ENCODE measurements around the gene NRG4. TPM values are rescaled to one million over a fixed set of nuclear protein-coding genes. Genes with fewer than 3 reads are reported as not detected.

The NRG4 gene
- total RNA-seq, 1 experiment from 2014 or later: 1.0 TPM

GRCh38 chr15:75929799-75930565 lies 82.2 kb downstream of the NRG4 start (continued):
- TF ChIP-seq, protein P1, sequence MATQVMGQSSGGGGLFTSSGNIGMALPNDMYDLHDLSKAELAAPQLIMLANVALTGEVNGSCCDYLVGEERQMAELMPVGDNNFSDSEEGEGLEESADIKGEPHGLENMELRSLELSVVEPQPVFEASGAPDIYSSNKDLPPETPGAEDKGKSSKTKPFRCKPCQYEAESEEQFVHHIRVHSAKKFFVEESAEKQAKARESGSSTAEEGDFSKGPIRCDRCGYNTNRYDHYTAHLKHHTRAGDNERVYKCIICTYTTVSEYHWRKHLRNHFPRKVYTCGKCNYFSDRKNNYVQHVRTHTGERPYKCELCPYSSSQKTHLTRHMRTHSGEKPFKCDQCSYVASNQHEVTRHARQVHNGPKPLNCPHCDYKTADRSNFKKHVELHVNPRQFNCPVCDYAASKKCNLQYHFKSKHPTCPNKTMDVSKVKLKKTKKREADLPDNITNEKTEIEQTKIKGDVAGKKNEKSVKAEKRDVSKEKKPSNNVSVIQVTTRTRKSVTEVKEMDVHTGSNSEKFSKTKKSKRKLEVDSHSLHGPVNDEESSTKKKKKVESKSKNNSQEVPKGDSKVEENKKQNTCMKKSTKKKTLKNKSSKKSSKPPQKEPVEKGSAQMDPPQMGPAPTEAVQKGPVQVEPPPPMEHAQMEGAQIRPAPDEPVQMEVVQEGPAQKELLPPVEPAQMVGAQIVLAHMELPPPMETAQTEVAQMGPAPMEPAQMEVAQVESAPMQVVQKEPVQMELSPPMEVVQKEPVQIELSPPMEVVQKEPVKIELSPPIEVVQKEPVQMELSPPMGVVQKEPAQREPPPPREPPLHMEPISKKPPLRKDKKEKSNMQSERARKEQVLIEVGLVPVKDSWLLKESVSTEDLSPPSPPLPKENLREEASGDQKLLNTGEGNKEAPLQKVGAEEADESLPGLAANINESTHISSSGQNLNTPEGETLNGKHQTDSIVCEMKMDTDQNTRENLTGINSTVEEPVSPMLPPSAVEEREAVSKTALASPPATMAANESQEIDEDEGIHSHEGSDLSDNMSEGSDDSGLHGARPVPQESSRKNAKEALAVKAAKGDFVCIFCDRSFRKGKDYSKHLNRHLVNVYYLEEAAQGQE (IDR thresholded peaks at IDR 0.05; ENCODE audit: low read depth): no peak
- TF ChIP-seq TCF7L2 (IDR thresholded peaks at IDR 0.05; ENCODE audit: borderline replicate concordance, extremely low read depth, insufficient read depth, insufficient read length): no peak
- TF ChIP-seq POLR2A (IDR thresholded peaks at IDR 0.05; ENCODE audit: borderline replicate concordance, extremely low read depth, insufficient read depth, insufficient read length): no peak
- no peak for TF ChIP-seq CEBPB (IDR thresholded peaks at IDR 0.05; ENCODE audit: low read depth)

DNA sequence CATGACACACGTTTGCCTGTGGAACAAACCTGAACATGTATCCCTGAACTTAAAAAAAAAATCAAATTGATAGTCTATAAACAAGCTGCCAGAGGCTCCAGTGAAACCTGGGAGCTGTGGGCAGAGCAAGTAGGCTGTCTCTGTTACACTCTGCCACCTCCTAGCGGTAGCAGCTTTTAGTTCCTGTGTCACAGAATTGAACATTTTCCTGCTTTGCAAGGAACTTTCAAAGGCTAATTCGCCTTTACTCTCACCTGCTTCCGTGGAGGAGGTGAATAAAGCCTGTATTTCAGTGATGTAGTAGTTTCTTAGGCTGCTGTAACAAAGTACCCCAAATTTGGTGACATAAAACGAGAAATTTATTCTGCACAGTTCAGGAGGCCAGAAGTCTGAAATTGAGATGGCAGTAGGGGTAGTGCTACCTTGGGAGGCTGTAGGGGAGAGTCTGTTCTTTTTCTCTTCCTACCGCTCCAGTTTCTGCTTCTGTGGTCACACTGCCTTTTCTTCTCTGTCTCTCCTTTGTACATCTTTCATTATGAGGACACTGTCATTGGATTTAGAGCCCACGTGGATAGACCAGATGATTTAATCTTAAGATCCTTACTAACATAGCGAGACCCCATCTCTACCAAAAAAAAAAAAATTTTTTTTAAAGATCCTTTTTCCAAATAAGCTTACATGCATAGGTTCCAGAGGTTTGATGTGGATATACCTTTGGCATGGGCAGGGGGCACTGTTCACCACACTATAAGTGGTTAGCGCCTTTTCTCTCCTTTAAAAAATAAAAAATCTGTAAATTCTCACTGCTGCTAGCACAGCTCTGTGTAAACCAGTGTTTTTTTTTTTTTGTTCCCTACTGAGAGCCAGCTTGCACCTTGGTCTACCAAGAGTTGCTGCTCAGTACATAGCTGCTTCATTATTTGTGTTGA lies 83.3 kb downstream of the NRG4 start:
- H4K20me1 ChIP-seq (ENCODE audit: insufficient read depth): peaks cover 11% of the 10 kb centered on the region; the same call in 1 of the 2 replicates

More for the DNA sequence above, 83.3 kb downstream of the NRG4 start:
- ATAC-seq (peak; percentile 78), DNase-seq (ENCODE audit: low read depth, low spot score) (peak; percentile 10)
- BruUV-seq (replicated peaks): no TSS peak
- Histone ChIP-seq H3K9me3 (ENCODE audit: control insufficient read depth in 1 of 2, insufficient read depth in 1 of 2, low read depth in 1 of 2, low read length in 2 of 2) (no peaks in the 10 kb centered on the region), H3K9ac (ENCODE audit: low read length) (no peak overlapping the region), H2AFZ (ENCODE audit: low read depth, low read length, poor library complexity, severe bottlenecking) (no peak overlapping the region), H3K4me3 (replicated peaks in 1 of 2; ENCODE audit: low read depth in 1 of 2, low read length in 2 of 2) (no peak overlapping the region), H3K27ac (ENCODE audit: low read depth, low read length) (no peak overlapping the region), H3K9me2 (ENCODE audit: insufficient read depth) (no peaks in the 10 kb centered on the region), H3K27me3 (ENCODE audit: insufficient read depth, low read length) (no peaks in the 10 kb centered on the region), H3K4me2 (ENCODE audit: low read length) (no peak overlapping the region), H3K36me3 (ENCODE audit: control insufficient read depth in 1 of 2, insufficient read depth in 2 of 2, low read length in 2 of 2) (peaks cover 9 to 28% of the 10 kb centered on the region in 2 experiments; a peak in 3 of 4 replicates), H3K79me2 (ENCODE audit: insufficient read depth, low read length) (peaks cover 74% of the 10 kb centered on the region), H3K4me1 (ENCODE audit: control insufficient read depth in 1 of 2, insufficient read depth in 2 of 2, low read length in 2 of 2) (no peaks in the 10 kb centered on the region)
- ChIA-PET POLR2A (no interaction called here), CTCF (interaction anchor here (0.7 to 3.0 kb wide), 15 partner anchors 8 to 486 kb away, joined by 3 to 42 read pairs (median 4); no protein-coding TSS in a partner anchor), RAD21 (ENCODE audit: low non-redundant PET in 1 of 2, low total read pairs in 2 of 2, uncharacterized antibody in 2 of 2, unreplicated experiment in 2 of 2) (interaction anchor here in 1 of 2 experiments (1.1 kb wide), 1 partner anchor 210 kb away, joined by 3 read pairs; no protein-coding TSS in a partner anchor)
- TF ChIP-seq ELF1 (IDR thresholded peaks at IDR 0.05; ENCODE audit: borderline replicate concordance, low read depth): no peak
- TF ChIP-seq, protein P2, sequence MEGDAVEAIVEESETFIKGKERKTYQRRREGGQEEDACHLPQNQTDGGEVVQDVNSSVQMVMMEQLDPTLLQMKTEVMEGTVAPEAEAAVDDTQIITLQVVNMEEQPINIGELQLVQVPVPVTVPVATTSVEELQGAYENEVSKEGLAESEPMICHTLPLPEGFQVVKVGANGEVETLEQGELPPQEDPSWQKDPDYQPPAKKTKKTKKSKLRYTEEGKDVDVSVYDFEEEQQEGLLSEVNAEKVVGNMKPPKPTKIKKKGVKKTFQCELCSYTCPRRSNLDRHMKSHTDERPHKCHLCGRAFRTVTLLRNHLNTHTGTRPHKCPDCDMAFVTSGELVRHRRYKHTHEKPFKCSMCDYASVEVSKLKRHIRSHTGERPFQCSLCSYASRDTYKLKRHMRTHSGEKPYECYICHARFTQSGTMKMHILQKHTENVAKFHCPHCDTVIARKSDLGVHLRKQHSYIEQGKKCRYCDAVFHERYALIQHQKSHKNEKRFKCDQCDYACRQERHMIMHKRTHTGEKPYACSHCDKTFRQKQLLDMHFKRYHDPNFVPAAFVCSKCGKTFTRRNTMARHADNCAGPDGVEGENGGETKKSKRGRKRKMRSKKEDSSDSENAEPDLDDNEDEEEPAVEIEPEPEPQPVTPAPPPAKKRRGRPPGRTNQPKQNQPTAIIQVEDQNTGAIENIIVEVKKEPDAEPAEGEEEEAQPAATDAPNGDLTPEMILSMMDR (IDR thresholded peaks at IDR 0.05 in 2 of 3, conservative IDR thresholded peaks at IDR 0.05 in 1 of 3; ENCODE audit: borderline replicate concordance in 1 of 3, insufficient read depth in 1 of 3, low read depth in 2 of 3, low read length in 2 of 3): peak; percentile 26 to 55 (median 41); a peak in 4 of 6 replicates
- peak; percentile 37; the same call in 1 of the 2 replicates for TF ChIP-seq RAD21 (IDR thresholded peaks at IDR 0.05; ENCODE audit: low read depth)
- intact Hi-C loops (cut with micrococcal nuclease): loop anchor here (1.0 kb wide), 1 partner anchor 210 kb away; no protein-coding TSS in a partner anchor

Data from HCT116 (cell line).